Colonic mucosa (tissue), 4 donors: Measurements from ENCODE around the gene CRK. TPM values are rescaled to one million over a fixed set of nuclear protein-coding genes. Genes with fewer than 3 reads are reported as not detected.

Experiments
- DNase-seq: peaks from one replicate; pipeline ENCODE4 v3.0.0-alpha.2; 2020
- H3K27ac ChIP-seq: fragments of 200-600 bp; one replicate; pipeline ENCODE4 v1.8.0; 2021
- H3K27me3 ChIP-seq: fragments of 200-600 bp; one replicate; pipeline ENCODE4 v1.8.0; 2021
- H3K36me3 ChIP-seq: fragments of 200-600 bp; one replicate; pipeline ENCODE4 v1.8.0; 2021
- H3K4me1 ChIP-seq: fragments of 200-600 bp; one replicate; pipeline ENCODE4 v1.8.0; 2021; ENCODE audit warnings: mild to moderate bottlenecking
- H3K4me3 ChIP-seq: fragments of 200-600 bp; one replicate; pipeline ENCODE4 v1.8.0; 2021
- H3K9ac ChIP-seq, 2 donors: one replicate each; pipeline ENCODE4 v1.7.0; 2013; ENCODE audit warnings: control low read depth in 2 of 2, low read depth in 2 of 2, low read length in 2 of 2
- H3K9me3 ChIP-seq: fragments of 200-600 bp; one replicate; pipeline ENCODE4 v1.8.0; 2021
- CTCF ChIP-seq: fragments of 200-600 bp; IDR thresholded peaks from one replicate; pipeline ENCODE4 v1.8.0; 2022; ENCODE audit warnings: antibody characterized with exemption, mild to moderate bottlenecking
- intact Hi-C: fragments of 100-400 bp; cut with DNase I; formaldehyde crosslinking; loops from one replicate; pipeline ENCODE4 v1.14.1; 2022
- total RNA-seq, 2 donors: library from RNA; stranded (reverse); fragmentation: NEBNext Ultra II Directional in 1 of 2; extraction: Animal tissue kit (Norgen Biotek cat#: 25700) in 1 of 2; gene quantifications; one replicate each; pipeline ENCODE4 v1.2.1, GENCODE V29; 2021
- donor health status: healthy.
- donor health status: DM: no; HTN: no; CAD: no.
- donor health status: DM: no; HTN: no; CAD: no.

The CRK gene
- total RNA-seq, 2 donors from 2014 or later = 74.5 to 82.0 TPM

- H3K9me3 ChIP-seq = no peaks in the 10 kb centered on the region
- no peaks in the 10 kb centered on the region for H3K36me3 ChIP-seq
- intact Hi-C loops = no loop called here
- H3K27ac ChIP-seq = no peak overlapping the region
- no peak overlapping the region for H3K9ac ChIP-seq
- H3K4me1 ChIP-seq = no peaks in the 10 kb centered on the region
- no peak for TF ChIP-seq CTCF
- no peak overlapping the region for H3K4me3 ChIP-seq
- no peaks in the 10 kb centered on the region for H3K27me3 ChIP-seq
- DNase-seq = no peak
These were observed 43.6 kb downstream of the CRK start for GRCh38 chr17:1412185-1413110.

- no peak for TF ChIP-seq CTCF
- no peak overlapping the region for H3K27ac ChIP-seq
- intact Hi-C loops = no loop called here
- DNase-seq = no peak
- no peak overlapping the region for H3K4me3 ChIP-seq
- H3K9ac ChIP-seq = no peak overlapping the region
- no peaks in the 10 kb centered on the region for H3K27me3 ChIP-seq
- peaks cover 5% of the 10 kb centered on the region for H3K4me1 ChIP-seq
- H3K36me3 ChIP-seq = no peaks in the 10 kb centered on the region
- H3K9me3 ChIP-seq = no peaks in the 10 kb centered on the region
These were observed 53.8 kb downstream of the CRK start for GRCh38 chr17:1402262-1402586.

GRCh38 chr17:1399679-1400512 lies 56.1 kb downstream of the CRK start, which contains the start of gene YWHAE:
YWHAE (minus strand) TSS chr17:1400222; CDS start chr17:1400110, 112 bp downstream.
- H3K27me3 ChIP-seq = no peaks in the 10 kb centered on the region
- H3K27ac ChIP-seq = peak within 1 kb of the TSS; percentile 89
- H3K4me1 ChIP-seq = peaks cover 9% of the 10 kb centered on the region
- TF ChIP-seq CTCF = no peak
- no peaks in the 10 kb centered on the region for H3K36me3 ChIP-seq
- intact Hi-C loops = no loop called here
- H3K9me3 ChIP-seq = no peaks in the 10 kb centered on the region
- peak; percentile 98 for DNase-seq
- H3K9ac ChIP-seq = peak within 1 kb of the TSS; percentile 91 to 98
- peak within 1 kb of the TSS; percentile 69 for H3K4me3 ChIP-seq

DNA sequence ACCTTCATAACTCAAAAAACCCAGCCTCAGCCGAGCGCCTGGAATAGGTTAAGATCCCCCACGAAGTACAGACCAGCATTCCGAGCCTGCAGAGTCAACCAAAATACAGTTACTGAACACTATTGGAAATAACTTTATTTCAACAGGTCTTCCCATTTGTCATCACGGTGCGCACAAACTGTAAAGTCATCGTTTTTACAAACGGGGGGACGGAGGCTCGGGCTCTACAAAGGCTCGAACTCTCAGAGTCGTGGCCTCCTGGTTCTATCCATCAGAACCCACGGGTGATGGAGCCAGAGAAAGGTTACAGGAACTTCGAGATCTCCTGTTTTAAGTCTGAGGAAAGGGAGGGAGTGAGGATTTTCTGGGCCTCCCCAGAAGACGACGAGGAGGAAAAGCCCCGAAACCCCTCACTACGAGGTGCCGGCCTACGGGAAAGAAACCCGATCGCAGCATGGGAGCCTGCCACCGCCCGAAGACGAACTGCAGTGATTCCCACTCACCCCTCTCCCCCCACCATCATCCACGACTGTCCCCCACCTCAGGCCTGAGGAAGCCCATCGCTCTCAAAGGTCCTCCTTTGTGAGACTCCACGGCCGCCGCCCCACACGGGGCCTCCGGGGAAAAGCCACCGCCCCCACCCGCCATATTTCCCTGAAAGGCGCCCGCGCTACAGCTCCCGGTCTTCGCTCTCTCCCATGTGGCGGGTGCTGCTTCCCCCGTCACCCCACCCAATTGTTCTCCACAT lies 56.9 kb downstream of the CRK start:
- peak; percentile 40 for DNase-seq

More for the DNA sequence above, 56.9 kb downstream of the CRK start:
- H3K27ac ChIP-seq = peak overlapping the region; percentile 89
- H3K4me3 ChIP-seq = peak overlapping the region; percentile 69
- TF ChIP-seq CTCF = no peak
- H3K9me3 ChIP-seq = no peaks in the 10 kb centered on the region
- H3K4me1 ChIP-seq = peaks cover 15% of the 10 kb centered on the region
- intact Hi-C loops = no loop called here
- H3K27me3 ChIP-seq = no peaks in the 10 kb centered on the region
- peak overlapping the region; percentile 91 to 98 for H3K9ac ChIP-seq
- no peaks in the 10 kb centered on the region for H3K36me3 ChIP-seq
